HepG2 (cell line): ENCODE data around the gene VPS4A. TPM values are rescaled to one million over a fixed set of nuclear protein-coding genes. Genes with fewer than 3 reads are reported as not detected.

Source experiments
- ATF3 ChIP-seq: sonication (generic); formaldehyde crosslinking; IDR thresholded peaks from 2 replicates; pipeline ENCODE4 v1.4.0; 2020; ENCODE audit warnings: missing genetic modification reagents
- ATF6 ChIP-seq: sonication (generic); formaldehyde crosslinking; conservative IDR thresholded peaks from 2 replicates; pipeline ENCODE4 v1.4.0; 2020; ENCODE audit warnings: missing genetic modification reagents
- CBX5 ChIP-seq: sonication (generic); formaldehyde crosslinking; IDR thresholded peaks from 2 replicates; pipeline ENCODE4 v1.4.0; 2020; ENCODE audit warnings: missing genetic modification reagents, borderline replicate concordance
- CCDC6 ChIP-seq: sonication (generic); formaldehyde crosslinking; IDR thresholded peaks from 2 replicates; pipeline ENCODE4 v1.8.1; 2022; ENCODE audit warnings: mild to moderate bottlenecking, missing genetic modification reagents, moderate library complexity
- CHCHD3 ChIP-seq: sonication (generic); formaldehyde crosslinking; IDR thresholded peaks from 2 replicates; pipeline ENCODE4 v1.8.0; 2022; ENCODE audit warnings: mild to moderate bottlenecking, missing genetic modification reagents, moderate library complexity
- HNRNPLL ChIP-seq: fragments of 200-400 bp; formaldehyde crosslinking; IDR thresholded peaks from 2 replicates; pipeline ENCODE4 v1.6.1; 2017; ENCODE audit warnings: mild to moderate bottlenecking, low read depth, low read length; ENCODE audit not compliant: poor library complexity, severe bottlenecking
- KLF15 ChIP-seq: sonication (generic); formaldehyde crosslinking; IDR thresholded peaks from 2 replicates; pipeline ENCODE4 v1.8.1; 2023; ENCODE audit warnings: borderline replicate concordance, mild to moderate bottlenecking, inconsistent platforms, missing genetic modification reagents, mixed read lengths
- PBX2 ChIP-seq: IDR thresholded peaks from 2 replicates; pipeline ENCODE4 v1.6.1; 2016; ENCODE audit warnings: control low read depth
- SAFB2 ChIP-seq: sonication (generic); formaldehyde crosslinking; IDR thresholded peaks from 2 replicates; pipeline ENCODE4 v1.5.1; 2020; ENCODE audit warnings: missing genetic modification reagents, low read depth, mild to moderate bottlenecking, borderline replicate concordance
- ZMAT5 ChIP-seq: sonication (generic); formaldehyde crosslinking; IDR thresholded peaks from 2 replicates; pipeline ENCODE4 v1.5.0; 2020; ENCODE audit warnings: mild to moderate bottlenecking, low read depth, missing genetic modification reagents, borderline replicate concordance
- ZNF138 ChIP-seq: sonication (generic); formaldehyde crosslinking; IDR thresholded peaks from 2 replicates; pipeline ENCODE4 v1.5.0; 2020; ENCODE audit warnings: mild to moderate bottlenecking, low read depth, missing genetic modification reagents
- ZNF460 ChIP-seq: sonication (generic); formaldehyde crosslinking; IDR thresholded peaks from 2 replicates; pipeline ENCODE4 v1.5.1; 2020; ENCODE audit warnings: missing genetic modification reagents, mild to moderate bottlenecking, borderline replicate concordance
- ZNF775 ChIP-seq: sonication (generic); formaldehyde crosslinking; IDR thresholded peaks from 2 replicates; pipeline ENCODE4 v1.4.0; 2020; ENCODE audit warnings: missing genetic modification reagents, mild to moderate bottlenecking, moderate library complexity, borderline replicate concordance
- polyA plus RNA-seq, 8 experiments: library from polyadenylated mRNA; depleted of rRNA in 3 of 8; stranded (reverse) in 7 of 8; unstranded in 1 of 8; fragments of >200 nt; fragmentation: Illumina TruSeq in 4 of 8; extraction: Trizol in 4 of 8; gene quantifications; 2 replicates each; pipeline versions ENCODE4 v1.2.1 to v1.2.3, GENCODE V29; 2011 to 2016; ENCODE audit warnings: low read depth in 4 of 8, missing spikeins in 1 of 8, mixed read lengths in 1 of 8; ENCODE audit not compliant: insufficient read depth in 1 of 8
- total RNA-seq, 5 experiments: library from RNA; depleted of rRNA; stranded (reverse); fragments of >200 nt; fragmentation: Illumina TruSeq; extraction: Trizol; gene quantifications; 2 replicates each; pipeline ENCODE4 v1.2.3, GENCODE V29; 2016; ENCODE audit warnings: low read depth in 1 of 5
- TF ChIP-seq, protein P1 (sequence below): sonication (generic); formaldehyde crosslinking; IDR thresholded peaks from 2 replicates; pipeline ENCODE4 v1.5.0; 2020; ENCODE audit warnings: mild to moderate bottlenecking, missing genetic modification reagents

The VPS4A gene
- total and polyA plus RNA-seq, 2 of the 13 experiments (the other 11 are each of a cell fraction or from before 2014, with no cell fraction given): 13.2 to 27.9 TPM

DNA sequence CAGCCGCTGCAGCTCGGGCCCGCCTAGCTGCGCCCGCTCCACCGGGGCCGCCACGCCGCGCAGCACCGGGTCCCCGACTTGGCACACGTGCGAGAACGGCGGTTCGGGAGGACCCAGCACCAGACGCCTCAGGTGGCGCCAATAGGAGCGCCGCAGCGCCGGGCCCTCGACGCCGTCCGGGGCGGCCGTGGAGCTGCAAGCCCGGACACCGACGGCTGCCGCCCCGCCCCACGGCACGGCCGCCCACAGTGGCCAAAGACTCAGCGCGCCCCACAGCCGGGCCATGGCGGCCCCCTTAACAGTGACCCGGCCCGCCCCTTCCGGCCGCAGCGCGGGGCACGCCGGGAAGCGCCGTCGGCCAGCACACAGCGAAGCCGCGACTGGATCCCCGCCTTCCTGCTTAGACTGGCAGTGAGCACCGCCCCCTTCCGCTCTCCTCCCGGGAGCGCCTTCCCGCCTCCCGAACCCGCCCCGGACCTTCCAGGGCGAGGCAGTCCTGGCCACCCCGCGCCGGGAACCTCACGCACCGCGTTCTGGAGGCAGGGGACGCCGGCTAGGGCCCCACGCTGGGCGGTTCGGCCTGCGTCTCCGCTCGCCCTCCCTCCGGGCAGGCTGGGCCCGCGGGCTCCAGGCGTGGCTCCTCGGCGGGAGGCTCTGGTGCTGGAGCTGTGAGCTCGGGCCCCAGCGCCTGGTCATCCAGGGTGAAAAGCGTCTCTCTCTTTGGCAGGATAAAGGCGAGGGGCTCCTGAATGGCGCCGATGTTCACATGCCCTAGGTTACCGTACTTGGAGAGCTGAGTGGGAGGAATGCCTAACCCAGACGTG, 19.3 kb downstream of the VPS4A start, which contains the start of gene PDF (continued):
- TF ChIP-seq ATF3 (peak; percentile 42; the same call in 1 of the 2 replicates), HNRNPLL (peak; percentile 56), ZNF138 (CRISPR knock-in tag) (peak; percentile 94), ZMAT5 (no peak), CCDC6 (CRISPR knock-in tag) (peak; percentile 93; the same call in 1 of the 2 replicates), CBX5 (CRISPR knock-in tag) (0 out of 2 replicates have a peak, but pooled peaks have one; percentile 43), CHCHD3 (CRISPR knock-in tag) (peak; percentile 76; the same call in 1 of the 2 replicates), ZNF775 (CRISPR knock-in tag) (no peak), SAFB2 (CRISPR knock-in tag) (peak; percentile 97; the same call in 1 of the 2 replicates), KLF15 (CRISPR knock-in tag) (no peak), ATF6 (CRISPR knock-in tag) (peak; percentile 86; the same call in 1 of the 2 replicates), PBX2 (CRISPR knock-in tag) (no peak), ZNF460 (no peak)
- TF ChIP-seq, protein P1, sequence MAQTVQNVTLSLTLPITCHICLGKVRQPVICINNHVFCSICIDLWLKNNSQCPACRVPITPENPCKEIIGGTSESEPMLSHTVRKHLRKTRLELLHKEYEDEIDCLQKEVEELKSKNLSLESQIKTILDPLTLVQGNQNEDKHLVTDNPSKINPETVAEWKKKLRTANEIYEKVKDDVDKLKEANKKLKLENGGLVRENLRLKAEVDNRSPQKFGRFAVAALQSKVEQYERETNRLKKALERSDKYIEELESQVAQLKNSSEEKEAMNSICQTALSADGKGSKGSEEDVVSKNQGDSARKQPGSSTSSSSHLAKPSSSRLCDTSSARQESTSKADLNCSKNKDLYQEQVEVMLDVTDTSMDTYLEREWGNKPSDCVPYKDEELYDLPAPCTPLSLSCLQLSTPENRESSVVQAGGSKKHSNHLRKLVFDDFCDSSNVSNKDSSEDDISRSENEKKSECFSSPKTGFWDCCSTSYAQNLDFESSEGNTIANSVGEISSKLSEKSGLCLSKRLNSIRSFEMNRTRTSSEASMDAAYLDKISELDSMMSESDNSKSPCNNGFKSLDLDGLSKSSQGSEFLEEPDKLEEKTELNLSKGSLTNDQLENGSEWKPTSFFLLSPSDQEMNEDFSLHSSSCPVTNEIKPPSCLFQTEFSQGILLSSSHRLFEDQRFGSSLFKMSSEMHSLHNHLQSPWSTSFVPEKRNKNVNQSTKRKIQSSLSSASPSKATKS (CRISPR knock-in tag): no peak
